GM12891 (cell line): ENCODE results near the gene DLG1.

Experiments used
- PAX5 ChIP-seq: IDR thresholded peaks from 2 replicates; pipeline ENCODE4 v1.6.1; 2011; ENCODE audit warnings: low read length, moderate library complexity, mild to moderate bottlenecking; ENCODE audit not compliant: insufficient read depth, severe bottlenecking
- POLR2A ChIP-seq: IDR thresholded peaks from 2 replicates; pipeline ENCODE4 v1.6.1; 2011; ENCODE audit warnings: low read depth, low read length, control low read depth
- POLR2AphosphoS5 ChIP-seq: IDR thresholded peaks from 2 replicates; pipeline ENCODE4 v1.6.1; 2011; ENCODE audit warnings: low read depth, low read length, control low read depth
- TAF1 ChIP-seq: IDR thresholded peaks from 2 replicates; pipeline ENCODE4 v1.6.1; 2011; ENCODE audit warnings: low read depth, low read length, control low read depth

DNA sequence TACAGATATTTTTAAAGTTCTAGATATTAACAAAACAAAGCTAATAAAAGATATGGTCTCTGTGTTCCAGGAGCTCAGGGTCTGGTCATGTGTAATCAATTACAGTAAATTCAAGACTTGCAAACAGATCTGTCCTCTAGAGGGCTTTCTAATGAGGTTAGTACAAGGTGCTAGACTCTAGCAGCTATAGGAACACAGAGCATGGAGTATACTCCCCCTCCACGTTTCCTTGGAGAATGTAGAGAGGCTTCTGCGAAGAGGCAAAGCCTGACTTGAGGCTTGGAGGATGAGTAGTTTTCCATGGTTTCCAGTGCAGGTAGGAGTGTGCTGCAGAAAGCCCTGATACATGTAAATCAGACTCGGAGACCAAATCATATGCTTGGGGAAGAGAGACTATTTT lies 32.7 kb upstream of the DLG1 start:
- TF ChIP-seq POLR2AphosphoS5 (no peak), TAF1 (no peak), POLR2A (no peak), PAX5 (no peak)
